H4 (cell line): ENCODE data around the gene FOXF1. TPM values are rescaled to one million over a fixed set of nuclear protein-coding genes. Genes with fewer than 3 reads are reported as not detected.

ENCODE experiments used
- DNase-seq: peaks from one replicate; pipeline ENCODE4 v3.0.0-alpha.2; 2015; ENCODE audit warnings: low spot score
- total RNA-seq: library from RNA; depleted of rRNA; stranded (reverse); fragments of >200 nt; shearing (Covaris generic); gene quantifications from 2 replicates; pipeline ENCODE4 v1.2.3, GENCODE V29; 2014

The FOXF1 gene
- total RNA-seq, 1 experiment from 2014 or later, result 20.2 TPM

GRCh38 chr16:86533076-86533475 lies 22.7 kb downstream of the FOXF1 start:
- no peak for DNase-seq

GRCh38 chr16:86533767-86534351 lies 23.5 kb downstream of the FOXF1 start:
- DNase-seq, result no peak

GRCh38 chr16:86534779-86535615 lies 24.7 kb downstream of the FOXF1 start:
- DNase-seq, result no peak

GRCh38 chr16:86536621-86537020 lies 26.3 kb downstream of the FOXF1 start:
- DNase-seq, result no peak

GRCh38 chr16:86537486-86537885 lies 27.2 kb downstream of the FOXF1 start:
- no peak for DNase-seq

GRCh38 chr16:86538196-86538780 lies 28.0 kb downstream of the FOXF1 start:
- no peak for DNase-seq

- no peak for DNase-seq
These were observed 30.6 kb downstream of the FOXF1 start for GRCh38 chr16:86540894-86541293.

- no peak for DNase-seq
These were observed 31.2 kb downstream of the FOXF1 start for GRCh38 chr16:86541560-86541959.

GRCh38 chr16:86542756-86543750 lies 32.7 kb downstream of the FOXF1 start:
- no peak for DNase-seq

- DNase-seq, result no peak
These were observed 35.2 kb downstream of the FOXF1 start for GRCh38 chr16:86545481-86545880.

GRCh38 chr16:86545954-86546637 lies 35.8 kb downstream of the FOXF1 start:
- DNase-seq, result no peak

GRCh38 chr16:86546638-86547013 lies 36.3 kb downstream of the FOXF1 start:
- DNase-seq, result no peak

- no peak for DNase-seq
These were observed 37.0 kb downstream of the FOXF1 start for GRCh38 chr16:86547286-86547685.

- DNase-seq, result no peak
These were observed 39.0 kb downstream of the FOXF1 start for GRCh38 chr16:86549076-86549892.

GRCh38 chr16:86549893-86550190 lies 39.5 kb downstream of the FOXF1 start:
- DNase-seq, result no peak

- DNase-seq, result no peak
These were observed 40.0 kb downstream of the FOXF1 start for GRCh38 chr16:86550281-86550680.

GRCh38 chr16:86553356-86553755 lies 43.0 kb downstream of the FOXF1 start:
- no peak for DNase-seq

GRCh38 chr16:86554599-86554916 lies 44.2 kb downstream of the FOXF1 start:
- DNase-seq, result no peak

- DNase-seq, result peak; percentile 92
These were observed 44.8 kb downstream of the FOXF1 start, which contains the start of gene MTHFSD for GRCh38 chr16:86554917-86555703. TSS of gene MTHFSD (minus strand) at chr16:86555235. CDS start at chr16:86555184, 51 bp downstream.

- no peak for DNase-seq
These were observed 45.4 kb downstream of the FOXF1 start for GRCh38 chr16:86555704-86556075.
